IPS DF 4.7 (cell line): Measurements from ENCODE around the gene FBXL19.
"Not testable (repeated sequence)": the region's sequence is repeated elsewhere in the genome, so short reads cannot be mapped to it uniquely, and the experiment has no call there.

Source experiments
- DNase-seq: peaks from one replicate; pipeline ENCODE4 v3.0.0-alpha.2; 2013; ENCODE audit warnings: low spot score; ENCODE audit errors: extremely low read depth

The FBXL19 gene

GRCh38 chr16:30922420-30922959, 882 bp upstream of the FBXL19 start:
- DNase-seq = peak; percentile 97

- DNase-seq = peak; percentile 98
Measured at GRCh38 chr16:30922960-30923535, 324 bp upstream of the FBXL19 start.

GRCh38 chr16:30924076-30924912, 922 bp downstream of the FBXL19 start:
- DNase-seq = no peak

GRCh38 chr16:30924913-30925631, 1.7 kb downstream of the FBXL19 start:
- no peak for DNase-seq

GRCh38 chr16:30925632-30925987, 2.2 kb downstream of the FBXL19 start:
- no peak for DNase-seq

GRCh38 chr16:30925995-30926811, 2.8 kb downstream of the FBXL19 start:
- DNase-seq = no peak

GRCh38 chr16:30926937-30927788, 3.8 kb downstream of the FBXL19 start:
- DNase-seq = no peak

GRCh38 chr16:30927789-30928378, 4.5 kb downstream of the FBXL19 start:
- no peak for DNase-seq

- DNase-seq = no peak
Measured at GRCh38 chr16:30928390-30928789, 5.0 kb downstream of the FBXL19 start.

- no peak for DNase-seq
Measured at GRCh38 chr16:30929167-30929566, 5.8 kb downstream of the FBXL19 start.

- DNase-seq = no peak
Measured at GRCh38 chr16:30930160-30930571, 6.8 kb downstream of the FBXL19 start.

GRCh38 chr16:30931068-30931650, 7.8 kb downstream of the FBXL19 start:
- no peak for DNase-seq

- DNase-seq = no peak
Measured at GRCh38 chr16:30934827-30935557, 11.6 kb downstream of the FBXL19 start.

- no peak for DNase-seq
Measured at GRCh38 chr16:30937692-30938091, 14.3 kb downstream of the FBXL19 start.

- not testable (repeated sequence) for DNase-seq
Measured at GRCh38 chr16:30939571-30939970, 16.2 kb downstream of the FBXL19 start.

GRCh38 chr16:30941600-30942425, 18.4 kb downstream of the FBXL19 start:
- no peak for DNase-seq

GRCh38 chr16:30942426-30942806, 19.0 kb downstream of the FBXL19 start:
- no peak for DNase-seq

- no peak for DNase-seq
Measured at GRCh38 chr16:30944352-30944751, 21.0 kb downstream of the FBXL19 start.
